ENCODE results near the gene ADGRA1. TPM values are rescaled to one million over a fixed set of nuclear protein-coding genes. Genes with fewer than 3 reads are reported as not detected.

The ADGRA1 gene
- polyA plus RNA-seq, 3 donors: not detected

GRCh38 chr10:133129071-133129858, 41.5 kb downstream of the ADGRA1 start:
- Histone ChIP-seq H4K20me1 (ENCODE audit: insufficient read depth, low read length) (no peaks in the 10 kb centered on the region), H3K9ac (ENCODE audit: insufficient read depth, low read length, poor library complexity, severe bottlenecking) (no peak overlapping the region), H3K79me2 (ENCODE audit: insufficient read depth, low read length) (no peaks in the 10 kb centered on the region), H3K27ac (ENCODE audit: low read depth in 1 of 2, low read length in 2 of 2) (no peak overlapping the region), H3K27me3 (ENCODE audit: control insufficient read depth in 2 of 2, insufficient read depth in 2 of 2, low read length in 2 of 2) (peaks cover 0 to 3% of the 10 kb centered on the region in 2 donors), H3K4me1 (ENCODE audit: control insufficient read depth in 1 of 2, insufficient read depth in 2 of 2, low read length in 2 of 2) (no peaks in the 10 kb centered on the region), H3K36me3 (replicated peaks in 1 of 2; ENCODE audit: control insufficient read depth in 1 of 2, insufficient read depth in 2 of 2, low read length in 2 of 2) (no peaks in the 10 kb centered on the region), H3K9me3 (replicated peaks in 1 of 2; ENCODE audit: control insufficient read depth in 1 of 2, insufficient read depth in 1 of 2, low read length in 2 of 2) (peaks cover 0 to 18% of the 10 kb centered on the region in 2 donors), H2AFZ (ENCODE audit: insufficient read depth, low read depth, low read length, poor library complexity, severe bottlenecking) (no peak overlapping the region), H3K4me3 (replicated peaks in 1 of 3; ENCODE audit: low read depth in 2 of 3, low read length in 3 of 3) (no peak overlapping the region), H3K4me2 (replicated peaks; ENCODE audit: extremely low read depth, low read length, poor library complexity, severe bottlenecking) (no peak overlapping the region)
- H3K27me3 Mint-ChIP-seq (ENCODE audit: low read depth in 3 of 3): peaks cover 4 to 11% (median 6%) of the 10 kb centered on the region in 3 donors
- no peaks in the 10 kb centered on the region for H3K36me3 Mint-ChIP-seq
- DNase-seq: no peak
- TF ChIP-seq, protein P1, sequence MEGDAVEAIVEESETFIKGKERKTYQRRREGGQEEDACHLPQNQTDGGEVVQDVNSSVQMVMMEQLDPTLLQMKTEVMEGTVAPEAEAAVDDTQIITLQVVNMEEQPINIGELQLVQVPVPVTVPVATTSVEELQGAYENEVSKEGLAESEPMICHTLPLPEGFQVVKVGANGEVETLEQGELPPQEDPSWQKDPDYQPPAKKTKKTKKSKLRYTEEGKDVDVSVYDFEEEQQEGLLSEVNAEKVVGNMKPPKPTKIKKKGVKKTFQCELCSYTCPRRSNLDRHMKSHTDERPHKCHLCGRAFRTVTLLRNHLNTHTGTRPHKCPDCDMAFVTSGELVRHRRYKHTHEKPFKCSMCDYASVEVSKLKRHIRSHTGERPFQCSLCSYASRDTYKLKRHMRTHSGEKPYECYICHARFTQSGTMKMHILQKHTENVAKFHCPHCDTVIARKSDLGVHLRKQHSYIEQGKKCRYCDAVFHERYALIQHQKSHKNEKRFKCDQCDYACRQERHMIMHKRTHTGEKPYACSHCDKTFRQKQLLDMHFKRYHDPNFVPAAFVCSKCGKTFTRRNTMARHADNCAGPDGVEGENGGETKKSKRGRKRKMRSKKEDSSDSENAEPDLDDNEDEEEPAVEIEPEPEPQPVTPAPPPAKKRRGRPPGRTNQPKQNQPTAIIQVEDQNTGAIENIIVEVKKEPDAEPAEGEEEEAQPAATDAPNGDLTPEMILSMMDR (IDR thresholded peaks at IDR 0.05): no peak
- H3K4me3 Mint-ChIP-seq: no peak overlapping the region
- H3K4me1 Mint-ChIP-seq: no peaks in the 10 kb centered on the region
- H3K27ac Mint-ChIP-seq: no peak overlapping the region
- WGBS (ENCODE audit: insufficient coverage): 88% methylated on average over 36 of the region's 39 CpGs
- H3K9me3 Mint-ChIP-seq: peaks cover 0 to 20% (median 3%) of the 10 kb centered on the region in 7 donors
- intact Hi-C loops (cut with micrococcal nuclease): no loop called here

- TF ChIP-seq, protein P1 (IDR thresholded peaks at IDR 0.05): no peak
- Histone ChIP-seq H3K79me2 (ENCODE audit: insufficient read depth, low read length) (no peaks in the 10 kb centered on the region), H3K9ac (ENCODE audit: insufficient read depth, low read length, poor library complexity, severe bottlenecking) (no peak overlapping the region), H3K27me3 (ENCODE audit: control insufficient read depth in 2 of 2, insufficient read depth in 2 of 2, low read length in 2 of 2) (no peaks in the 10 kb centered on the region), H3K9me3 (replicated peaks in 1 of 2; ENCODE audit: control insufficient read depth in 1 of 2, insufficient read depth in 1 of 2, low read length in 2 of 2) (peaks cover 0 to 18% of the 10 kb centered on the region in 2 donors), H3K27ac (ENCODE audit: low read depth in 1 of 2, low read length in 2 of 2) (no peak overlapping the region), H2AFZ (ENCODE audit: insufficient read depth, low read depth, low read length, poor library complexity, severe bottlenecking) (no peak overlapping the region), H3K4me3 (replicated peaks in 1 of 3; ENCODE audit: low read depth in 2 of 3, low read length in 3 of 3) (no peak overlapping the region), H4K20me1 (ENCODE audit: insufficient read depth, low read length) (no peaks in the 10 kb centered on the region), H3K4me2 (replicated peaks; ENCODE audit: extremely low read depth, low read length, poor library complexity, severe bottlenecking) (no peak overlapping the region), H3K36me3 (replicated peaks in 1 of 2; ENCODE audit: control insufficient read depth in 1 of 2, insufficient read depth in 2 of 2, low read length in 2 of 2) (no peaks in the 10 kb centered on the region), H3K4me1 (ENCODE audit: control insufficient read depth in 1 of 2, insufficient read depth in 2 of 2, low read length in 2 of 2) (no peaks in the 10 kb centered on the region)
- no peaks in the 10 kb centered on the region for H3K36me3 Mint-ChIP-seq
- intact Hi-C loops (cut with micrococcal nuclease): no loop called here
- H3K4me3 Mint-ChIP-seq: no peak overlapping the region
- H3K9me3 Mint-ChIP-seq: peaks cover 0 to 20% (median 3%) of the 10 kb centered on the region in 7 donors
- peaks cover 2 to 7% (median 4%) of the 10 kb centered on the region in 3 donors for H3K27me3 Mint-ChIP-seq (ENCODE audit: low read depth in 3 of 3)
- no peaks in the 10 kb centered on the region for H3K4me1 Mint-ChIP-seq
- WGBS (ENCODE audit: insufficient coverage): 85% methylated on average over 13 of the region's 20 CpGs
- no peak overlapping the region for H3K27ac Mint-ChIP-seq
- no peak for DNase-seq
Observed at GRCh38 chr10:133129859-133130495, 42.3 kb downstream of the ADGRA1 start.

Data from CD14-positive monocyte (primary cell).